ENCODE results near the gene PSMG3. TPM values are rescaled to one million over a fixed set of nuclear protein-coding genes. Genes with fewer than 3 reads are reported as not detected.
"Not testable (repeated sequence)": the region's sequence is repeated elsewhere in the genome, so short reads cannot be mapped to it uniquely, and the experiment has no call there.

Gene PSMG3
- total and polyA plus RNA-seq, 8 donors: 19.8 to 31.2 (median 25.1) TPM

GRCh38 chr7:1523208-1523607 is 46.6 kb downstream of the PSMG3 start:
- ATAC-seq: peak; percentile 21
- Histone ChIP-seq H3K9me3 (peaks cover 0 to 4% of the 10 kb centered on the region in 2 donors), H3K27me3 (peaks cover 0 to 18% of the 10 kb centered on the region in 2 donors), H3K36me3 (no peaks in the 10 kb centered on the region), H3K4me3 (no peak overlapping the region), H3K27ac (no peak overlapping the region), H3K4me1 (no peaks in the 10 kb centered on the region)
- intact Hi-C loops (cut with DNase I): no loop called here
- DNase-seq: peak in 1 of 4 donors; percentile 65
- no peak for TF ChIP-seq CTCF (IDR thresholded peaks at IDR 0.05)

GRCh38 chr7:1521456-1521855 is 48.4 kb downstream of the PSMG3 start:
- DNase-seq (peak in 1 of 4 donors; percentile 34), ATAC-seq (no peak)
- peaks cover 0 to 4% of the 10 kb centered on the region in 2 donors for H3K9me3 ChIP-seq
- no peak overlapping the region for H3K4me3 ChIP-seq
- peaks cover 0 to 18% of the 10 kb centered on the region in 2 donors for H3K27me3 ChIP-seq
- no peak overlapping the region for H3K27ac ChIP-seq
- no peaks in the 10 kb centered on the region for H3K4me1 ChIP-seq
- intact Hi-C loops (cut with DNase I): no loop called here
- no peak for TF ChIP-seq CTCF (IDR thresholded peaks at IDR 0.05)
- no peaks in the 10 kb centered on the region for H3K36me3 ChIP-seq

GRCh38 chr7:1520539-1521234 is 49.1 kb downstream of the PSMG3 start:
- TF ChIP-seq CTCF (IDR thresholded peaks at IDR 0.05): no peak
- intact Hi-C loops (cut with DNase I): no loop called here
- DNase-seq: peak in 1 of 4 donors; percentile 42
- Histone ChIP-seq H3K9me3 (peaks cover 0 to 4% of the 10 kb centered on the region in 2 donors), H3K36me3 (no peaks in the 10 kb centered on the region), H3K27ac (no peak overlapping the region), H3K4me3 (no peak overlapping the region), H3K4me1 (no peaks in the 10 kb centered on the region), H3K27me3 (peaks cover 0 to 18% of the 10 kb centered on the region in 2 donors)
- peak; percentile 27 for ATAC-seq

- H3K4me3 ChIP-seq; intact Hi-C loops (cut with DNase I); ATAC-seq; H3K9me3 ChIP-seq; H3K4me1 ChIP-seq; H3K36me3 ChIP-seq; DNase-seq; H3K27ac ChIP-seq: not testable (repeated sequence)
- H3K27me3 ChIP-seq: peaks cover 0 to 18% of the 10 kb centered on the region in 2 donors
Measured at GRCh38 chr7:1519322-1519922, 50.4 kb downstream of the PSMG3 start.

Other genes starting within 250 kb of the PSMG3 start
- gene MICALL2, start 110.6 kb downstream of the PSMG3 start, total RNA-seq: 10 to 100 TPM; 36.5 to 40.1 TPM
- gene MICALL2, start 110.6 kb downstream of the PSMG3 start, polyA plus RNA-seq (ENCODE audit: insufficient read length in 6 of 6): 10 to 100 TPM in 4 of 6 donors, 1 to 10 TPM in 2; 7.9 to 20.9 (median 12.9) TPM
- 10 to 100 TPM; 70.1 to 80.9 TPM for gene INTS1, start 65.6 kb downstream of the PSMG3 start, total RNA-seq
- gene INTS1, start 65.6 kb downstream of the PSMG3 start, polyA plus RNA-seq (ENCODE audit: insufficient read length in 6 of 6): 10 to 100 TPM; 51.3 to 66.2 (median 60.6) TPM
- 10 to 100 TPM; 36.8 to 49.7 TPM for gene MAFK, start 39.3 kb downstream of the PSMG3 start, total RNA-seq
- 1 to 10 TPM; 3.5 to 7.2 (median 5.4) TPM for gene MAFK, start 39.3 kb downstream of the PSMG3 start, polyA plus RNA-seq (ENCODE audit: insufficient read length in 6 of 6)
- 1 to 10 TPM; 7.9 to 9.7 TPM for gene TMEM184A, start 13.8 kb downstream of the PSMG3 start, total RNA-seq
- 1 to 10 TPM in 5 of 6 donors, under 1 TPM in 1; 1.00 to 3.2 (median 2.3) TPM for gene TMEM184A, start 13.8 kb downstream of the PSMG3 start, polyA plus RNA-seq (ENCODE audit: insufficient read length in 6 of 6)
- gene ELFN1, start 100.2 kb upstream of the PSMG3 start, total RNA-seq: 1 to 10 TPM; 1.5 to 1.6 TPM
- 1 to 10 TPM; 1.9 to 4.0 (median 3.3) TPM for gene ELFN1, start 100.2 kb upstream of the PSMG3 start, polyA plus RNA-seq (ENCODE audit: insufficient read length in 6 of 6)